ENCODE data around the gene DNAAF5.
A peak's percentile ranks its signal among the peaks of the same experiment; 100 is the strongest.

Gene DNAAF5

GRCh38 chr7:783556-784490 is 57.3 kb downstream of the DNAAF5 start:
- H3K4me3 ChIP-seq (ENCODE audit: low read length), result no peak overlapping the region
- no peak for TF ChIP-seq CTCF (conservative IDR thresholded peaks at IDR 0.05; ENCODE audit: low read depth, low read length)
- DNase-seq (ENCODE audit: low read depth), result no peak

DNA sequence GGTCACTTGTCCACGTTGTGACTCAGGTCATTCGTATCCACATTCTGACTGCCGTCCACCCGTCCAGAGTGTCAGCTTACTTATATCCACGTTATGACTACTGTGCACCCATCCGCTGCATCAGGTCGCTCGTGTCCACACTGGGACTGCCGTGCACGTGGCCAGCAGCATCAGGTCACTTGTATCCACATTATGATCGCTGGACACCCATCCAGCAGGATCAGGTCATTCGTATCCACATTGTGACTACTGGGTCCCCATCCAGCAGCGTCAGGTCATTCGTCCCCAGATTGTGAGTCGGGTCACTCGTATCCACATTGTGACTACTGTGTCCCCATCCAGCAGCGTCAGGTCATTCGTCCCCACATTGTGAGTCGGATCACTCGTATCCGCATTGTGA is 58.5 kb downstream of the DNAAF5 start:
- no peak for TF ChIP-seq CTCF (conservative IDR thresholded peaks at IDR 0.05; ENCODE audit: low read depth, low read length)
- DNase-seq (ENCODE audit: low read depth), result no peak
- no peak overlapping the region for H3K4me3 ChIP-seq (ENCODE audit: low read length)

- H3K4me3 ChIP-seq (ENCODE audit: low read length), result no peak overlapping the region
Measured at GRCh38 chr7:785416-785815, 58.9 kb downstream of the DNAAF5 start.

DNA sequence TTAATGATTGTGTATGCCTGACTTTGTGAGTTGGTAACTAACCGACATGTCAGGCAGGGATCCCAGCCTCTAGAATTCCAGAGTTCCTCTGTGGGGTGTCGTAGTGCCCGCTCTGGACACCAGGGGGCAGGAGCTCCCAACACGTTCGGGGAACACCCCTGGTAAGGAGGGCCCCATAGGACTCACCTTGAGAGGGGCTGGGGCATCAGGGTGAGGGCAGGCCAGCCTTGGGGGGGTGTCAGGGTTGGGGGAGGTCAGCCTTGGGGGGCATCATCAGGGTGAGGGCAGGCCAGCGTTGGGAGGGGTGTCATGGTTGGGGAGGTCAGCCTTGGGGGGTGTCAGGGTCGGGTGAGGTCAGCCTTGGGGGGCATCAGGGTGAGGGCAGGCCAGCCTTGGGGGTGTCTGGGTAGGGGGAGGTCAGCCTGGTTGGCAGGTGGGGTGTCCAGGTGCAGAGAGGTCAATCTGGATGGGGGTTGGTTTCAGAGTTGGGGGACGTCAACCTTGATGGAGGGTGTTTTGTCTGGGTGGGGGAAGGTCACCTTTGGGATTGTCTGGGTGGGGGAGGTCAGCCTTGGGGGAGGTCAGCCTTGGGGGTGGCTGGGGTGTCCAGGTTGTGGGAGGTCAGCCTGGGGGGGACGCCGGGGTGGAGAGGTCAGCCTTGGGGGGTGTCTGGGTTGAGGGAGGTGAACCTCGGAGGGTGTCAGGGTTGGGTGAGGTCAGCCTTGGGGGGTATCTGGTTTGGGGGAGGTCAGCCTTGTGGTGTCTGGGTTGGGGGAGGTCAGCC is 60.2 kb downstream of the DNAAF5 start:
- TF ChIP-seq CTCF (conservative IDR thresholded peaks at IDR 0.05; ENCODE audit: low read depth, low read length), result peak; percentile 95
- no peak for DNase-seq (ENCODE audit: low read depth)
- no peak overlapping the region for H3K4me3 ChIP-seq (ENCODE audit: low read length)

More at GRCh38 chr7:785416-785815, 58.9 kb downstream of the DNAAF5 start:
- TF ChIP-seq CTCF (conservative IDR thresholded peaks at IDR 0.05; ENCODE audit: low read depth, low read length), result no peak
- DNase-seq (ENCODE audit: low read depth), result no peak

DNA sequence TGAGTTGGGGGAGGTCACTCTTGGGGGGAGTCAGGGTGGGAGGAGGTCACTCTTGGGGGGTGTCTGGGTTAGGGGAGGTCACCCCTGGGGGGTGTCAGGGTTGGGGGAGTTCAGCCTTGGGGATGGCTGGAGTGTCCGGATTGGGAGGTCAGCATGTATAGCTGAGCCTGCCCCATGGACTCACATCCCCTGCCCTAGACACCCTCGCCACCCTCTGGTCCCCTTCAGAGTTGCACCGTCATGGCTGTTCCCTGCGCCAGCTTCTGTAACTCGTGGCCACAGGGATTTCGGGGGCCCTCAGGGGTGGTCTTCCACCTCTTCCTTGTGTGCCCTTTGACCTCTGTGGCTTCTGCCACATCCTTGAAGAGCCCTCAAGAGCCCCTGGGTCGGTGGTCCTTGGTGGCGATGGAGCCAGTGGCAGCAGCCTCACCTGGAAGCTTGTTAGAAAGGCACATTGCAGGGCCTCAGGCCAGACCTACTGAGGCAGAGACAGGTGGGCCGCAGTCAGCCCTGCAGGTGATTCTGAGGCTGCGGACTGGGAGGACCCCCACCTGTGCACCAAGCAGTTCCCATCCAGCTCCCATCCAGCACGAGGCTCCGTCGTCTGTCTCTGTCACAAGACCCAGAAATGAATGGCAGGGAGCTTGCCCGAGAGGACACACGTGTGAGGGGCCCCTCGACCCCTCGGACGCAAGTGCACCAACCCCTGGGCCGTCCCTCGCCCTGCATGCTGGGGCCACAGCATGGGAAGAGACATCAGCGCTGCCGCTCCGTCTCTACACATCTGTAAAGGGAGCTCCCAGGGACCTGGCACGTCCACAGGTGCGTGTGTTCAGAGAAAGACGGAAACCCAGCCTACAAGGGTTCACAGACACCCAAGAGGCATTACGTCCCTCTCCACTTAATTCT is 61.1 kb downstream of the DNAAF5 start:
- no peak for TF ChIP-seq CTCF (conservative IDR thresholded peaks at IDR 0.05; ENCODE audit: low read depth, low read length)
- no peak for DNase-seq (ENCODE audit: low read depth)
- H3K4me3 ChIP-seq (ENCODE audit: low read length), result no peak overlapping the region

- no peak for TF ChIP-seq CTCF (conservative IDR thresholded peaks at IDR 0.05; ENCODE audit: low read depth, low read length)
Measured at GRCh38 chr7:791519-791918, 65.0 kb downstream of the DNAAF5 start.

More at GRCh38 chr7:791519-791918, 65.0 kb downstream of the DNAAF5 start:
- no peak for DNase-seq (ENCODE audit: low read depth)
- no peak overlapping the region for H3K4me3 ChIP-seq (ENCODE audit: low read length)

All from retinal pigment epithelial cell (primary cell).